ENCODE results near the gene ARHGAP24. TPM values are rescaled to one million over a fixed set of nuclear protein-coding genes. Genes with fewer than 3 reads are reported as not detected.

The ARHGAP24 gene
- total and polyA plus RNA-seq, 2 experiments from 2014 or later, result 0.21 to 0.36 TPM

DNA sequence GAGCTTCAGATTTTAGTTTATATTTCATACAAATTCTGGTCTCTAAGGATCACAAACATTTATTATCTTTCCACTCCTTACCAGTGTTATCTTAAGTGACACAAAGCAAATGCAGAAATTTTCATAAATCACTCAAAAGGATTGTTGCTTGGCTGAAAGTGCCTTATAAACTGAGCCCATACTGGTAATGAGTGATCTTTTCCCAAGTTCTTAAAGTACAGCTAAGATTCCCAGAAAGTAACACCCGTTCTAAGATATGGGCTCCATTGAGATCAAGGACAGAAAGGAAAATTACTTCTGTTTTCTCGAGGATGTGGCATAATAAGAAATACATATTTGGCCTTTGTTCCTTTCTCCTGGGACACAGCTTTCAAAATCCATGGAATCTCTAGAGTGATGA lies 313.7 kb downstream of the ARHGAP24 start:
- no peaks in the 10 kb centered on the region for H3K4me1 ChIP-seq (ENCODE audit: insufficient read depth)
- no peak overlapping the region for H3K27ac Mint-ChIP-seq
- no peaks in the 10 kb centered on the region for H3F3A ChIP-seq (replicated peaks; ENCODE audit: low read depth)
- H3K9me2 ChIP-seq (ENCODE audit: insufficient read depth), result no peaks in the 10 kb centered on the region
- no peak for TF ChIP-seq POLR2AphosphoS5 (IDR thresholded peaks at IDR 0.05; ENCODE audit: low read depth)
- TF ChIP-seq, protein P1, sequence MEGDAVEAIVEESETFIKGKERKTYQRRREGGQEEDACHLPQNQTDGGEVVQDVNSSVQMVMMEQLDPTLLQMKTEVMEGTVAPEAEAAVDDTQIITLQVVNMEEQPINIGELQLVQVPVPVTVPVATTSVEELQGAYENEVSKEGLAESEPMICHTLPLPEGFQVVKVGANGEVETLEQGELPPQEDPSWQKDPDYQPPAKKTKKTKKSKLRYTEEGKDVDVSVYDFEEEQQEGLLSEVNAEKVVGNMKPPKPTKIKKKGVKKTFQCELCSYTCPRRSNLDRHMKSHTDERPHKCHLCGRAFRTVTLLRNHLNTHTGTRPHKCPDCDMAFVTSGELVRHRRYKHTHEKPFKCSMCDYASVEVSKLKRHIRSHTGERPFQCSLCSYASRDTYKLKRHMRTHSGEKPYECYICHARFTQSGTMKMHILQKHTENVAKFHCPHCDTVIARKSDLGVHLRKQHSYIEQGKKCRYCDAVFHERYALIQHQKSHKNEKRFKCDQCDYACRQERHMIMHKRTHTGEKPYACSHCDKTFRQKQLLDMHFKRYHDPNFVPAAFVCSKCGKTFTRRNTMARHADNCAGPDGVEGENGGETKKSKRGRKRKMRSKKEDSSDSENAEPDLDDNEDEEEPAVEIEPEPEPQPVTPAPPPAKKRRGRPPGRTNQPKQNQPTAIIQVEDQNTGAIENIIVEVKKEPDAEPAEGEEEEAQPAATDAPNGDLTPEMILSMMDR (conservative IDR thresholded peaks at IDR 0.05; ENCODE audit: low read depth in 2 of 2), result no peak
- TF ChIP-seq, protein P2, sequence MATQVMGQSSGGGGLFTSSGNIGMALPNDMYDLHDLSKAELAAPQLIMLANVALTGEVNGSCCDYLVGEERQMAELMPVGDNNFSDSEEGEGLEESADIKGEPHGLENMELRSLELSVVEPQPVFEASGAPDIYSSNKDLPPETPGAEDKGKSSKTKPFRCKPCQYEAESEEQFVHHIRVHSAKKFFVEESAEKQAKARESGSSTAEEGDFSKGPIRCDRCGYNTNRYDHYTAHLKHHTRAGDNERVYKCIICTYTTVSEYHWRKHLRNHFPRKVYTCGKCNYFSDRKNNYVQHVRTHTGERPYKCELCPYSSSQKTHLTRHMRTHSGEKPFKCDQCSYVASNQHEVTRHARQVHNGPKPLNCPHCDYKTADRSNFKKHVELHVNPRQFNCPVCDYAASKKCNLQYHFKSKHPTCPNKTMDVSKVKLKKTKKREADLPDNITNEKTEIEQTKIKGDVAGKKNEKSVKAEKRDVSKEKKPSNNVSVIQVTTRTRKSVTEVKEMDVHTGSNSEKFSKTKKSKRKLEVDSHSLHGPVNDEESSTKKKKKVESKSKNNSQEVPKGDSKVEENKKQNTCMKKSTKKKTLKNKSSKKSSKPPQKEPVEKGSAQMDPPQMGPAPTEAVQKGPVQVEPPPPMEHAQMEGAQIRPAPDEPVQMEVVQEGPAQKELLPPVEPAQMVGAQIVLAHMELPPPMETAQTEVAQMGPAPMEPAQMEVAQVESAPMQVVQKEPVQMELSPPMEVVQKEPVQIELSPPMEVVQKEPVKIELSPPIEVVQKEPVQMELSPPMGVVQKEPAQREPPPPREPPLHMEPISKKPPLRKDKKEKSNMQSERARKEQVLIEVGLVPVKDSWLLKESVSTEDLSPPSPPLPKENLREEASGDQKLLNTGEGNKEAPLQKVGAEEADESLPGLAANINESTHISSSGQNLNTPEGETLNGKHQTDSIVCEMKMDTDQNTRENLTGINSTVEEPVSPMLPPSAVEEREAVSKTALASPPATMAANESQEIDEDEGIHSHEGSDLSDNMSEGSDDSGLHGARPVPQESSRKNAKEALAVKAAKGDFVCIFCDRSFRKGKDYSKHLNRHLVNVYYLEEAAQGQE (IDR thresholded peaks at IDR 0.05; ENCODE audit: unreplicated experiment), result no peak
- TF ChIP-seq EZH2phosphoT487 (IDR thresholded peaks at IDR 0.05; ENCODE audit: unreplicated experiment), result no peak
- TF ChIP-seq ZNF331 (CRISPR knock-in tag; IDR thresholded peaks at IDR 0.05; ENCODE audit: low read depth), result no peak
- no peak for TF ChIP-seq CREB1 (CRISPR knock-in tag; IDR thresholded peaks at IDR 0.05; ENCODE audit: low read depth)
- TF ChIP-seq EZH2 (IDR thresholded peaks at IDR 0.05; ENCODE audit: low read depth, unreplicated experiment), result no peak
- no peak for TF ChIP-seq STAT1 (IDR thresholded peaks at IDR 0.05; ENCODE audit: unreplicated experiment)
- TF ChIP-seq, protein P3, sequence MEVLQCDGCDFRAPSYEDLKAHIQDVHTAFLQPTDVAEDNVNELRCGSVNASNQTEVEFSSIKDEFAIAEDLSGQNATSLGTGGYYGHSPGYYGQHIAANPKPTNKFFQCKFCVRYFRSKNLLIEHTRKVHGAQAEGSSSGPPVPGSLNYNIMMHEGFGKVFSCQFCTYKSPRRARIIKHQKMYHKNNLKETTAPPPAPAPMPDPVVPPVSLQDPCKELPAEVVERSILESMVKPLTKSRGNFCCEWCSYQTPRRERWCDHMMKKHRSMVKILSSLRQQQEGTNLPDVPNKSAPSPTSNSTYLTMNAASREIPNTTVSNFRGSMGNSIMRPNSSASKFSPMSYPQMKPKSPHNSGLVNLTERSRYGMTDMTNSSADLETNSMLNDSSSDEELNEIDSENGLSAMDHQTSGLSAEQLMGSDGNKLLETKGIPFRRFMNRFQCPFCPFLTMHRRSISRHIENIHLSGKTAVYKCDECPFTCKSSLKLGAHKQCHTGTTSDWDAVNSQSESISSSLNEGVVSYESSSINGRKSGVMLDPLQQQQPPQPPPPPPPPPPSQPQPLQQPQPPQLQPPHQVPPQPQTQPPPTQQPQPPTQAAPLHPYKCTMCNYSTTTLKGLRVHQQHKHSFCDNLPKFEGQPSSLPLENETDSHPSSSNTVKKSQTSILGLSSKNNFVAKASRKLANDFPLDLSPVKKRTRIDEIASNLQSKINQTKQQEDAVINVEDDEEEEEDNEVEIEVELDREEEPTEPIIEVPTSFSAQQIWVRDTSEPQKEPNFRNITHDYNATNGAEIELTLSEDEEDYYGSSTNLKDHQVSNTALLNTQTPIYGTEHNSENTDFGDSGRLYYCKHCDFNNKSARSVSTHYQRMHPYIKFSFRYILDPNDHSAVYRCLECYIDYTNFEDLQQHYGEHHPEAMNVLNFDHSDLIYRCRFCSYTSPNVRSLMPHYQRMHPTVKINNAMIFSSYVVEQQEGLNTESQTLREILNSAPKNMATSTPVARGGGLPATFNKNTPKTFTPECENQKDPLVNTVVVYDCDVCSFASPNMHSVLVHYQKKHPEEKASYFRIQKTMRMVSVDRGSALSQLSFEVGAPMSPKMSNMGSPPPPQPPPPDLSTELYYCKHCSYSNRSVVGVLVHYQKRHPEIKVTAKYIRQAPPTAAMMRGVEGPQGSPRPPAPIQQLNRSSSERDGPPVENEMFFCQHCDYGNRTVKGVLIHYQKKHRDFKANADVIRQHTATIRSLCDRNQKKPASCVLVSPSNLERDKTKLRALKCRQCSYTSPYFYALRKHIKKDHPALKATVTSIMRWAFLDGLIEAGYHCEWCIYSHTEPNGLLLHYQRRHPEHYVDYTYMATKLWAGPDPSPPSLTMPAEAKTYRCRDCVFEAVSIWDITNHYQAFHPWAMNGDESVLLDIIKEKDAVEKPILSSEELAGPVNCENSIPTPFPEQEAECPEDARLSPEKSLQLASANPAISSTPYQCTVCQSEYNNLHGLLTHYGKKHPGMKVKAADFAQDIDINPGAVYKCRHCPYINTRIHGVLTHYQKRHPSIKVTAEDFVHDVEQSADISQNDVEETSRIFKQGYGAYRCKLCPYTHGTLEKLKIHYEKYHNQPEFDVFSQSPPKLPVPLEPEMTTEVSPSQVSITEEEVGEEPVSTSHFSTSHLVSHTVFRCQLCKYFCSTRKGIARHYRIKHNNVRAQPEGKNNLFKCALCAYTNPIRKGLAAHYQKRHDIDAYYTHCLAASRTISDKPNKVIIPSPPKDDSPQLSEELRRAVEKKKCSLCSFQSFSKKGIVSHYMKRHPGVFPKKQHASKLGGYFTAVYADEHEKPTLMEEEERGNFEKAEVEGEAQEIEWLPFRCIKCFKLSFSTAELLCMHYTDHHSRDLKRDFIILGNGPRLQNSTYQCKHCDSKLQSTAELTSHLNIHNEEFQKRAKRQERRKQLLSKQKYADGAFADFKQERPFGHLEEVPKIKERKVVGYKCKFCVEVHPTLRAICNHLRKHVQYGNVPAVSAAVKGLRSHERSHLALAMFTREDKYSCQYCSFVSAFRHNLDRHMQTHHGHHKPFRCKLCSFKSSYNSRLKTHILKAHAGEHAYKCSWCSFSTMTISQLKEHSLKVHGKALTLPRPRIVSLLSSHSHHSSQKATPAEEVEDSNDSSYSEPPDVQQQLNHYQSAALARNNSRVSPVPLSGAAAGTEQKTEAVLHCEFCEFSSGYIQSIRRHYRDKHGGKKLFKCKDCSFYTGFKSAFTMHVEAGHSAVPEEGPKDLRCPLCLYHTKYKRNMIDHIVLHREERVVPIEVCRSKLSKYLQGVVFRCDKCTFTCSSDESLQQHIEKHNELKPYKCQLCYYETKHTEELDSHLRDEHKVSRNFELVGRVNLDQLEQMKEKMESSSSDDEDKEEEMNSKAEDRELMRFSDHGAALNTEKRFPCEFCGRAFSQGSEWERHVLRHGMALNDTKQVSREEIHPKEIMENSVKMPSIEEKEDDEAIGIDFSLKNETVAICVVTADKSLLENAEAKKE (CRISPR knock-in tag; IDR thresholded peaks at IDR 0.05), result no peak
- TF ChIP-seq, protein P4, sequence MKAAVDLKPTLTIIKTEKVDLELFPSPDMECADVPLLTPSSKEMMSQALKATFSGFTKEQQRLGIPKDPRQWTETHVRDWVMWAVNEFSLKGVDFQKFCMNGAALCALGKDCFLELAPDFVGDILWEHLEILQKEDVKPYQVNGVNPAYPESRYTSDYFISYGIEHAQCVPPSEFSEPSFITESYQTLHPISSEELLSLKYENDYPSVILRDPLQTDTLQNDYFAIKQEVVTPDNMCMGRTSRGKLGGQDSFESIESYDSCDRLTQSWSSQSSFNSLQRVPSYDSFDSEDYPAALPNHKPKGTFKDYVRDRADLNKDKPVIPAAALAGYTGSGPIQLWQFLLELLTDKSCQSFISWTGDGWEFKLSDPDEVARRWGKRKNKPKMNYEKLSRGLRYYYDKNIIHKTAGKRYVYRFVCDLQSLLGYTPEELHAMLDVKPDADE (IDR thresholded peaks at IDR 0.05), result no peak
- TF ChIP-seq NANOG (IDR thresholded peaks at IDR 0.05; ENCODE audit: borderline replicate concordance), result no peak
- TF ChIP-seq JUNB (IDR thresholded peaks at IDR 0.05; ENCODE audit: unreplicated experiment), result no peak
- TF ChIP-seq ZNF114 (CRISPR knock-in tag; IDR thresholded peaks at IDR 0.05), result no peak
- no peak overlapping the region for H3K4me3 Mint-ChIP-seq
- ATAC-seq (no peak), DNase-seq (ENCODE audit: low spot score) (no peak)
- no peaks in the 10 kb centered on the region for H4K20me1 ChIP-seq (replicated peaks; ENCODE audit: insufficient read depth)
- H3K4me1 Mint-ChIP-seq, result 0 out of 3 replicates have a peak, but pooled peaks cover 5% of the 10 kb centered on the region
- no peak overlapping the region for H3K4me3 ChIP-seq
- H3K4me2 ChIP-seq, result no peak overlapping the region
- H3K9me3 Mint-ChIP-seq, result no peaks in the 10 kb centered on the region
- H3K36me3 Mint-ChIP-seq (ENCODE audit: low read depth), result no peaks in the 10 kb centered on the region
- H3K79me2 ChIP-seq (replicated peaks; ENCODE audit: insufficient read depth), result no peaks in the 10 kb centered on the region
- H3K27me3 ChIP-seq (ENCODE audit: insufficient read depth), result no peaks in the 10 kb centered on the region
- no peak overlapping the region for H3K27ac ChIP-seq (ENCODE audit: low read depth)
- no peaks in the 10 kb centered on the region for H3K36me3 ChIP-seq (ENCODE audit: insufficient read depth)
- no peak overlapping the region for H2AFZ ChIP-seq
- H3K27me3 Mint-ChIP-seq (ENCODE audit: insufficient read depth, low read depth, poor library complexity), result no peaks in the 10 kb centered on the region
